Measurements from ENCODE around the gene KLRF2. TPM values are rescaled to one million over a fixed set of nuclear protein-coding genes. Genes with fewer than 3 reads are reported as not detected.
"Not testable (repeated sequence)": the region's sequence is repeated elsewhere in the genome, so short reads cannot be mapped to it uniquely, and the experiment has no call there.

The KLRF2 gene
- polyA plus RNA-seq, 1 experiment: not detected

DNA sequence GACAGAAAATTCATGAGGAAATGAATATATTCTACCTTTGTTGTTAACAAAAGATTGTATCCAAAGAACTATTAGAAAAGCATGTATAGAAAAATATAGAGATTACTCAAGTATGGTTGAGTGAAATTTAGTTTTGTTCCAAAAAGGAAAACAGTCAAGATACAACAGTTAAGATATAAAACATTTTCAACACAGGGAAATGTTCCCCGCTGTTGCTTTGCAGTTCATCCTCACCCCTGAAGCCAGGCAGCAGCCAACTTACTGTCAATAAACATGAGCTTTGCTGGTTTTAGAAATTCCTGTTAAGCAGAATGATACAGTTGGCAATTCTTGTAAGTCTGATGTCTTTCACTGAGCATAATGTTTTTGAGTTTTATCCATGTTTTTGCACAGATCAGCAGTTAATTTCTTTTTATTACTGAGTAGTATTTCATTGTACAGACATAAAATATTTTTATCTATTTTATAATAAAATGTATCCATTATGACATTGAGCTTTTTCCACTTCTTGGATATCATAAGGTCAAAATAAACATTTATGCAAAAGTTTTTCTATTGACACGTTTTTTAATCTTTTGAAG lies 10.9 kb upstream of the KLRF2 start:
- DNase-seq (ENCODE audit: low read depth): no peak
- TF ChIP-seq, protein P1, sequence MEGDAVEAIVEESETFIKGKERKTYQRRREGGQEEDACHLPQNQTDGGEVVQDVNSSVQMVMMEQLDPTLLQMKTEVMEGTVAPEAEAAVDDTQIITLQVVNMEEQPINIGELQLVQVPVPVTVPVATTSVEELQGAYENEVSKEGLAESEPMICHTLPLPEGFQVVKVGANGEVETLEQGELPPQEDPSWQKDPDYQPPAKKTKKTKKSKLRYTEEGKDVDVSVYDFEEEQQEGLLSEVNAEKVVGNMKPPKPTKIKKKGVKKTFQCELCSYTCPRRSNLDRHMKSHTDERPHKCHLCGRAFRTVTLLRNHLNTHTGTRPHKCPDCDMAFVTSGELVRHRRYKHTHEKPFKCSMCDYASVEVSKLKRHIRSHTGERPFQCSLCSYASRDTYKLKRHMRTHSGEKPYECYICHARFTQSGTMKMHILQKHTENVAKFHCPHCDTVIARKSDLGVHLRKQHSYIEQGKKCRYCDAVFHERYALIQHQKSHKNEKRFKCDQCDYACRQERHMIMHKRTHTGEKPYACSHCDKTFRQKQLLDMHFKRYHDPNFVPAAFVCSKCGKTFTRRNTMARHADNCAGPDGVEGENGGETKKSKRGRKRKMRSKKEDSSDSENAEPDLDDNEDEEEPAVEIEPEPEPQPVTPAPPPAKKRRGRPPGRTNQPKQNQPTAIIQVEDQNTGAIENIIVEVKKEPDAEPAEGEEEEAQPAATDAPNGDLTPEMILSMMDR (IDR thresholded peaks at IDR 0.05; ENCODE audit: insufficient read depth, low read depth, low read length): no peak
- Histone ChIP-seq H3K4me3 (ENCODE audit: low read depth, low read length) (no peak overlapping the region), H3K27me3 (ENCODE audit: control insufficient read depth, insufficient read depth, low read length) (no peaks in the 10 kb centered on the region), H3K36me3 (ENCODE audit: control insufficient read depth, insufficient read depth, low read length) (no peaks in the 10 kb centered on the region)
- ChIA-PET CTCF (no interaction called here), POLR2A (no interaction called here)

DNA sequence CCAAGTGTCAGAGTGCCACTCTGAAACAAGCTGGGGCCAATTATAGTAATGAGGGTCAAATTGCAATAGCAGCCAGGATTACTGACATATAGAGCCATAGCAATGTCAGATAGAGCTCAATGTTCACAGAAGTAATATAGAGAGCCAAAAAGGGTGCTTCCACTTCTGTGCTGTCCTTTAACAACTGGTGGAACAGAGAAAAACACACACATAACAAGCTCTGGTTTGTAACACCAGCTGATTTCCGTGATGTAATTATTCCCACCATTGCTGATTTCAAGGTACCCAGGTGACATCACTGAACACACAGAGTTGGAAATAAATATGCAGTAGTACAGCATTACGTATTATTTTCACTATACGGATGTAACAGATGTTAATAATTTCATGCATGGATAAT lies 9.1 kb upstream of the KLRF2 start:
- CTCF ChIA-PET: no interaction called here
- TF ChIP-seq, protein P1 (IDR thresholded peaks at IDR 0.05; ENCODE audit: insufficient read depth, low read depth, low read length): no peak
- Histone ChIP-seq H3K36me3 (ENCODE audit: control insufficient read depth, insufficient read depth, low read length) (no peaks in the 10 kb centered on the region), H3K4me3 (ENCODE audit: low read depth, low read length) (no peak overlapping the region), H3K27me3 (ENCODE audit: control insufficient read depth, insufficient read depth, low read length) (no peaks in the 10 kb centered on the region)
- no peak for DNase-seq (ENCODE audit: low read depth)
- POLR2A ChIA-PET: no interaction called here

DNA sequence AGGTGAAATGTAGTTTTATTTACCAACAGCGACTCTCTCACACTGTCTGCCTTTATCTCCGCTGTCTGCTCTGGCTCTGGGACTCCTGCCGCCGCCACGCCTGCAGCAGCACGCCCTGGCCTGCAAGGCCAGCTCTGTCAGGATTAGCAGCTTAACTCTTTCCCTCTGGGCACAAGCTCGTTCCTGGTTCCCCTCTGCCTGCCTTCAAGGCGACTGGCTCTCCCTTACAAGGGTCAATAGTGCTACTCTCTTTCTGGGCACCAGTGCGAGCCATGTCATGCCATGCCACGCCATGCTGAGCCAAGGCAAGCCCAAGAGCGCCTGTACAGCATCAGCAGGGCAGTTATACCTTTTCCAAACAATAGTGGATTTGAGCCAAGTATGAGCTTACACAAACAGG lies 8.5 kb upstream of the KLRF2 start:
- TF ChIP-seq, protein P1 (IDR thresholded peaks at IDR 0.05; ENCODE audit: insufficient read depth, low read depth, low read length): no peak
- Histone ChIP-seq H3K27me3 (ENCODE audit: control insufficient read depth, insufficient read depth, low read length) (no peaks in the 10 kb centered on the region), H3K36me3 (ENCODE audit: control insufficient read depth, insufficient read depth, low read length) (no peaks in the 10 kb centered on the region), H3K4me3 (ENCODE audit: low read depth, low read length) (no peak overlapping the region)
- DNase-seq (ENCODE audit: low read depth): no peak
- ChIA-PET POLR2A (no interaction called here), CTCF (no interaction called here)

DNA sequence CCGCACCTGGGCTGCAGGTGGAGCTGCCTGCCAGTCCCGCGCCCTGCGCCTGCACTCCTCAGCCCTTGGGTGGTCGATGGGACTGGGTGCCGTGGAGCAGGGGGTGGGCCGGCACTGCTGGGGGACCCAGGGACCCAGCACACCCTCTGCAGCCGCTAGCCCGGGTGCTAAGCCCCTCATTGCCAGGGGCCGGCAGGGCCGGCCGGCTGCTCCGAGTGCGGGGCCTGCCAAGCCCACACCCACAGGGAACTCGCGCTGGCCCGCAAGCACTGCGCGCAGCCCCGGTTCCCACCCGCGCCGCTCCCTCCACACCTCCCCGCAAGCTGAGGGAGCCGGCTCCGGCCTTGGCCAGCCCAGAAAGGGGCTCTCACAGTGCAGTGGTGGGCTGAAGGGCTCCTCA lies 5.2 kb upstream of the KLRF2 start:
- POLR2A ChIA-PET; DNase-seq (ENCODE audit: low read depth): not testable (repeated sequence)
- CTCF ChIA-PET: interaction anchor here (1.1 kb wide), 1 partner anchor 14 kb away, joined by 3 read pairs; no protein-coding TSS in a partner anchor

DNA sequence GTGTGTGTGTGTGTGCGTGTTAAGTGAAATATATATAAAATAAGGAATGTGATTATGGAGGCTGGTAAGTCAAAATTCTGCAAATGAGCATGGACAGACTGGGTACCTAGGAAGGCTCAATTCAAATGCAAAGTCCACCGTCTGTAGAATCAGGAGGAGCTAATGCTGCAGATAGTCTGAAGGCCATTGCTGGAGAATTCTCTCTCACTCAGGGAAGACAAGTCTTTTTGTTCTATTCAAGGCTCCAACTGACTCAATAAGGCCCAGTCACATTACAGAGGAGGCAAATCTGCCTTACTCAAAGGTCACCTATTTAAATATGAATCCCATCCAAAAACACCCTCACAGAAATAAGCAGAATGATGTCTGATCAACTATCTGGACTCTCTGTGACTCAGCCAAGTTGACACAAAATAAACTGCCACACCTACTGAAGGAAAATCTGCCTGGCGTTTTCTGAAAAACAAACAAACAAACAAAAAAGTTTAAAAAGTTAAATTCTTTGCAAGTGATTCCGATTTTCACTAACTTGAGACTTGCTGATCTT lies 684 bp upstream of the KLRF2 start:
- H3K4me3 ChIP-seq (ENCODE audit: low read depth, low read length): no peak overlapping the region
- no peak for DNase-seq (ENCODE audit: low read depth)
- ChIA-PET CTCF (interaction anchor here (0.7 to 1.0 kb wide), 2 partner anchors 15 to 130 kb away, joined by 3 read pairs; no protein-coding TSS in a partner anchor), POLR2A (no interaction called here)
- no peaks in the 10 kb centered on the region for H3K27me3 ChIP-seq (ENCODE audit: control insufficient read depth, insufficient read depth, low read length)
- no peaks in the 10 kb centered on the region for H3K36me3 ChIP-seq (ENCODE audit: control insufficient read depth, insufficient read depth, low read length)
- TF ChIP-seq, protein P1 (IDR thresholded peaks at IDR 0.05; ENCODE audit: insufficient read depth, low read depth, low read length): no peak

More for the DNA sequence above, 5.2 kb upstream of the KLRF2 start:
- not testable (repeated sequence) for H3K27me3 ChIP-seq (ENCODE audit: control insufficient read depth, insufficient read depth, low read length); H3K36me3 ChIP-seq (ENCODE audit: control insufficient read depth, insufficient read depth, low read length); H3K4me3 ChIP-seq (ENCODE audit: low read depth, low read length)

DNA sequence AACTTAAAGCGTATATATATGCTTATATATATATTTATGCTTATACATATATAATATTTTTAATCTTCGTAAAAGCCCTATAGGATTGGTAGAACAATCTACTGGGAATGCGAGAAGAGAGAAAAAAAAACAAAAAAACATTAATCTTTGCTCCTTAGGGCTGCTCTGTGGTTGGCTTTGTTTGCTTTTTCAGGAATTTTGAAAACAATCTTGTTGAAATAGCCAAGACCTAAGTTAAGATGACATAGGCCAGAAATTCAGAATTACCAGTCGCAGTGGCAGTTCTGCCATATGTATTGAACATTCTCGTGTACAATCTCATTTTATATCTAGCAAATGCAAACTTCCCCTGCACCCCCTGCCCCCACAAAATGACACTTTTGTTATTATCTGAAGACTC lies 699 bp downstream of the KLRF2 start:
- TF ChIP-seq, protein P1 (IDR thresholded peaks at IDR 0.05; ENCODE audit: insufficient read depth, low read depth, low read length): no peak
- DNase-seq (ENCODE audit: low read depth): no peak
- no peaks in the 10 kb centered on the region for H3K27me3 ChIP-seq (ENCODE audit: control insufficient read depth, insufficient read depth, low read length)
- H3K36me3 ChIP-seq (ENCODE audit: control insufficient read depth, insufficient read depth, low read length): no peaks in the 10 kb centered on the region
- H3K4me3 ChIP-seq (ENCODE audit: low read depth, low read length): no peak overlapping the region
- ChIA-PET POLR2A (no interaction called here), CTCF (no interaction called here)
